Fibroblast of pulmonary artery (primary cell): ENCODE results near the gene CFAP92.
A peak's percentile ranks its signal among the peaks of the same experiment; 100 is the strongest.

ENCODE experiments used
- DNase-seq: peaks from one replicate; pipeline ENCODE4 v3.0.0-alpha.2; 2010; ENCODE audit warnings: low read depth
- H3K4me3 ChIP-seq: replicated peaks from 2 replicates; pipeline ENCODE4 v1.5.1; 2011; ENCODE audit warnings: low read depth, mild to moderate bottlenecking, control low read depth, low read length, moderate library complexity
- CTCF ChIP-seq: IDR thresholded peaks from 2 replicates; pipeline ENCODE4 v1.5.1; 2011; ENCODE audit warnings: mild to moderate bottlenecking, control low read depth, low read length, inconsistent platforms; ENCODE audit errors: missing control alignments

CFAP92 gene, protein sequence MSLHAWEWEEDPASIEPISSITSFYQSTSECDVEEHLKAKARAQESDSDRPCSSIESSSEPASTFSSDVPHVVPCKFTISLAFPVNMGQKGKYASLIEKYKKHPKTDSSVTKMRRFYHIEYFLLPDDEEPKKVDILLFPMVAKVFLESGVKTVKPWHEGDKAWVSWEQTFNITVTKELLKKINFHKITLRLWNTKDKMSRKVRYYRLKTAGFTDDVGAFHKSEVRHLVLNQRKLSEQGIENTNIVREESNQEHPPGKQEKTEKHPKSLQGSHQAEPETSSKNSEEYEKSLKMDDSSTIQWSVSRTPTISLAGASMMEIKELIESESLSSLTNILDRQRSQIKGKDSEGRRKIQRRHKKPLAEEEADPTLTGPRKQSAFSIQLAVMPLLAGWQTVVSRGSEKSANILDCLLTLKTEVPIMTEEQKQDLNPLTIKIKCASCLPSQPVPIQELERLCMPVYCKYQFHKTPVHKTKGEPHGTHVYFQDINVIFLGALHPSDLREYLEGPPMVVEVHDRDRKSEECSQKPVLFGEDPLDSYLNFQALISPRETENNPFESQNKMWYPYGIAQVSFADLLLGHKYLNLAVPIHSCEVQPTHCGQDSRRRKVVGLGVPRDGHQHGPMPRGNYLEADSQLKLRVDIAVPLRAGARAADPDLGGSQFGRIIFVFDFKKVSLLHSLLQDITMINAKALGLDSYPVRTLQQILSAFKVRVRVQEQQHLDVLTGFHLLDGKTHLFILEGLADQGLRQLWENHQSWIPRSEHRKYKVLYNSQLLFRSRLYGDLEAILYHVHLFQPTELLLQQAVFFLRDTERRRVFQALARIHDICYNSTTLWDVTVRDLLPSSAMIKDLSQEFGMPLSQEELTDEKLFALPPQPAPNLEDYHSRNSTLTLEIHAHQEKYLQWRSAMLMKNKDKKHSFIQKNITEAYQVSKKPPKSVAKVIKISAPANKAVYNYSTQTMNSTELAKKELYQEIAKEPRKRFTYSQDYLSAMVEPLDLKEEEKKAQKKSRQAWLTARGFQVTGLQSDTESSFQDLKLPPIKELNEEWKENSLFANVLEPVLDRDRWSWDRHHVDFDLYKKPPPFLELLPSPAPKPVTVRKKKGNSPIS

GRCh38 chr3:128993461-128994172 lies at the start of gene CFAP92:
TSS of gene CFAP92 (minus strand) at chr3:128994076. CDS start at chr3:128993304, 772 bp downstream.
- TF ChIP-seq CTCF = no peak
- peak within 1 kb of the TSS; percentile 44 for H3K4me3 ChIP-seq
- DNase-seq = peak; percentile 64

- DNase-seq = no peak
- no peak overlapping the region for H3K4me3 ChIP-seq
- no peak for TF ChIP-seq CTCF
Measured at GRCh38 chr3:129040579-129041300, 46.9 kb upstream of the CFAP92 start.

- TF ChIP-seq CTCF = no peak
- DNase-seq = no peak
- no peak overlapping the region for H3K4me3 ChIP-seq
Measured at GRCh38 chr3:129040039-129040336, 46.1 kb upstream of the CFAP92 start.

DNA sequence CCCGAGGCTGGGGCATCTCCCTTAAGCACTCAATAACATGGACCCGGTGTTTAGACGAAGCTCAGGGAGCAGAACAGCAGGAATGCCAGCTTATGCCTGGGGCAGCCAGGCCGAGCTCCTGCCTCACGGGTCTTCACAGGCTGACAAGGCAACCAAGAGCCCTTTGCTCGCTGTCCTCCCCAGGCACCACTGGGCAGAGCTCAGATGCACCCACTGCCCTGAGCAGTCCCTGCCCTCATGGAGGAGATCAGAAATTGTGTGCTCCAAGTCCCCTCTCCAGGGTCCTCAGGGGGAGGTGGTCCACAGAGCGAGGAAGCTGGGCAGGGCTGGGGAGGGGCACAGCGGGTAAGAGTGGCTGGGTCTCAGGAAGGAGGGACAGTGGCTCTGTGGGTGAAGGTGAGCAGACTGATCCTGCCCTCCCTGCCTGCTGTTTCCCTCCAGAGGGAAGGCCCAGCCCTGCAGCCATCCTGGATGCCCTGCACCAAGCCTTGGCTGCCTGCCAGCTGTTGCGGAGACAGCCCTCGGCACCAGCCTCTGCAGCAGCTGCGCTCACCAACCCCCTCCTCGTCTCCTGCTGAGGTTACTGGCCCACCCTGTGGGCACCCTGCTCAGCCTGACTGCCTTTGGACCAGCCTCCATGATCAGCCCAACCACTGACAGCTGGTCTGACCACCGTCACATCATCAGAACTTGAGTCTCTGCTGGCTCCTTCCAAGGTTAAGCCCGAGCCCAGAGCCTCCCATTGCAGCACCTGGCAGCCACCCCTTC lies 45.6 kb upstream of the CFAP92 start:
- no peak for DNase-seq
- no peak for TF ChIP-seq CTCF
- H3K4me3 ChIP-seq = no peak overlapping the region

GRCh38 chr3:129038121-129038855 lies 44.4 kb upstream of the CFAP92 start:
- TF ChIP-seq CTCF = no peak
- no peak for DNase-seq
- no peak overlapping the region for H3K4me3 ChIP-seq
